ENCODE data around the gene SNAP25. TPM values are rescaled to one million over a fixed set of nuclear protein-coding genes. Genes with fewer than 3 reads are reported as not detected.

The SNAP25 gene
- total RNA-seq: 1 to 10 TPM; 2.1 to 10.0 TPM

DNA sequence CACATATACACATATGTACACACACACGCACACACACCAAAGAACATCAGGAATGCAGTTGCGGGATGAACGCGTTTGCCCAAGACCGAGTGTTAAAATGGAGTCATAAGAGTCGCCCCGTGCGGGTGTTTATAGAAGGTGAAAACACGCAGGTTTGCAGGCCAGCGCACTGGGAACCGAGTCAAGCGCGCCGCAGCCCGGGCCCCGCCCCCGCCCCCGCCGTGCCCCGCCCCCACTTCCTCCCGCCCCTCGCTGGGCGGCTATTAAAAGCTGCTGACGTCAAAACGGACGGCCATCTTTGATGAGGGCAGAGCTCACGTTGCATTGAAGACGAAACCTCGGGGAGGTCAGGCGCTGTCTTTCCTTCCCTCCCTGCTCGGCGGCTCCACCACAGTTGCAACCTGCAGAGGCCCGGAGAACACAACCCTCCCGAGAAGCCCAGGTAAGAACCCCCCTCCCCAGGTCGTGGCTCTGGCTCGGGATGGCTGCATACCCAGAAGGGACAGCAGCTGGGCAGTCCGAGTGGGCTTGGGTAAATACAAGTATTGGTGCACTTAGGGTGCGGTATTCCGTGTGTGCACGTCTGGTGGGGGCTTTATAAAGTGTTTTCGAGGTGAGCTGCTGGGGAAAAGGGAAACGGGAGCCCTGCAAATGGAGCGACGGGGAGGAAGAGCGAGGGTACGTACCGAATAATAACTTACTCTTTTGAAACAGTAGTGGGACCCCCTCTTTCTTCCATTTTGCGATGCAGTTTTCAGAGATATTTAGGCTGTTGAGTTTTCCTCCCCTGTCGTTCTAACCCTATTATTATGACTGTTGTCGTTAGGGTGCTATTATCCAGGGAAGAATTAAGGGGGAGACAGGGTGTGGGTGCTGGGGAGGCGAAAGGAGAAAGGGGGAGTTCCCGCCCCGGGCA lies at the start of gene SNAP25:
TSS of gene SNAP25 (plus strand) at position 295 of the 916 bp plus-strand sequence. CDS start 56,662 bp downstream, outside the sequence.
- intact Hi-C loops (cut with DNase I): loop anchor here (5.0 kb wide), 1 partner anchor 214 kb away; the partner anchor contains the start of gene MKKS
- Histone ChIP-seq H3K36me3 (no peaks in the 10 kb centered on the region), H3K27me3 (replicated peaks; ENCODE audit: insufficient read depth) (no peaks in the 10 kb centered on the region), H3K9me3 (no peaks in the 10 kb centered on the region), H3K4me3 (peak within 1 kb of the TSS; percentile 23 to 29), H3K27ac (peak within 1 kb of the TSS; percentile 86 to 88), H3K4me1 (replicated peaks) (no peaks in the 10 kb centered on the region)
- peak; percentile 55 for TF ChIP-seq POLR2AphosphoS5 (IDR thresholded peaks at IDR 0.05)
- TF ChIP-seq, protein P1, sequence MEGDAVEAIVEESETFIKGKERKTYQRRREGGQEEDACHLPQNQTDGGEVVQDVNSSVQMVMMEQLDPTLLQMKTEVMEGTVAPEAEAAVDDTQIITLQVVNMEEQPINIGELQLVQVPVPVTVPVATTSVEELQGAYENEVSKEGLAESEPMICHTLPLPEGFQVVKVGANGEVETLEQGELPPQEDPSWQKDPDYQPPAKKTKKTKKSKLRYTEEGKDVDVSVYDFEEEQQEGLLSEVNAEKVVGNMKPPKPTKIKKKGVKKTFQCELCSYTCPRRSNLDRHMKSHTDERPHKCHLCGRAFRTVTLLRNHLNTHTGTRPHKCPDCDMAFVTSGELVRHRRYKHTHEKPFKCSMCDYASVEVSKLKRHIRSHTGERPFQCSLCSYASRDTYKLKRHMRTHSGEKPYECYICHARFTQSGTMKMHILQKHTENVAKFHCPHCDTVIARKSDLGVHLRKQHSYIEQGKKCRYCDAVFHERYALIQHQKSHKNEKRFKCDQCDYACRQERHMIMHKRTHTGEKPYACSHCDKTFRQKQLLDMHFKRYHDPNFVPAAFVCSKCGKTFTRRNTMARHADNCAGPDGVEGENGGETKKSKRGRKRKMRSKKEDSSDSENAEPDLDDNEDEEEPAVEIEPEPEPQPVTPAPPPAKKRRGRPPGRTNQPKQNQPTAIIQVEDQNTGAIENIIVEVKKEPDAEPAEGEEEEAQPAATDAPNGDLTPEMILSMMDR (IDR thresholded peaks at IDR 0.05): no peak
- under 1% methylated on average over 51 of the region's 53 CpGs for WGBS
- peak; percentile 64 for DNase-seq (ENCODE audit: low spot score)

DNA sequence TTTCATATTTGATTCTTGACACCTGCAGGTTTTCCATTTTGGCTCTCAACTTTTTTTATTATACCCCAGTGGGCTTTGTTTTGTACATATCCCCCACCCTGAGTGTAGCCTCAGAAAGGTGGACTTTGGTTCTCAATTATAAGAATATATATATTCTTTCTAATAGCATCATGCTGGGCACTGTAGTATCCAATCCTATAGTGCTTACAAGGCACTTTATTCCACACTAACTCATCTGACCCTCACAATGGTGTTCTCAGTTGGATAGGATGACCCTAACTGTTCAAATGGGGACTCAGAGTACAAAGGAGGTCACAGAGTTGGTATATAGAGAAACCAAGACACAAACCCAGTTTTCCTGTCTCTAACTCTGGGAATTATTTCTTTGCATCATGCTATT lies 48.9 kb upstream of the SNAP25 start:
- Histone ChIP-seq H3K27ac (no peak overlapping the region), H3K4me3 (no peak overlapping the region), H3K36me3 (no peaks in the 10 kb centered on the region), H3K4me1 (replicated peaks) (no peaks in the 10 kb centered on the region), H3K27me3 (replicated peaks; ENCODE audit: insufficient read depth) (no peaks in the 10 kb centered on the region), H3K9me3 (no peaks in the 10 kb centered on the region)
- TF ChIP-seq, protein P1 (IDR thresholded peaks at IDR 0.05): no peak
- no peak for TF ChIP-seq POLR2AphosphoS5 (IDR thresholded peaks at IDR 0.05)
- TF ChIP-seq POLR2A (IDR thresholded peaks at IDR 0.05): no peak
- no peak for DNase-seq (ENCODE audit: low spot score)
- intact Hi-C loops (cut with DNase I): no loop called here

DNA sequence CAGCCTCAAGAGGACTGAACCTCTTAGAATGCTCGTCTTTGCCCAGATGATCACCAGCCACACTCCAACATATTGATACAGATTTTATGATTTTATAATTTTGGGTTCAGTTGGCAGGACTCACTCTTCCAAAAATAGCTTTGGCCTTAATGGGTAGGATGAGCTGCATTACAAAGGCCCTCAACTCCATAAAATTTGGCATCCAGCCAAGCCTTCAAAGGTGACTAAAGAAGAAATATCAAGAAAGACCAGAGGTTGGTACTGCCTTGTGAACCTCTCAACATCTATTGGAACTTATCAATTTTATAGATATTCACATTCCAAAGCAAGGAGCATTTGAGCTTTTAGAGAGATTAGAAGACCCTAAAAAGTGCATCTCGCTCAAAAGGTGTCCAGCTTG lies 48.4 kb upstream of the SNAP25 start:
- TF ChIP-seq POLR2AphosphoS5 (IDR thresholded peaks at IDR 0.05): no peak
- intact Hi-C loops (cut with DNase I): no loop called here
- Histone ChIP-seq H3K4me3 (no peak overlapping the region), H3K4me1 (replicated peaks) (no peaks in the 10 kb centered on the region), H3K36me3 (no peaks in the 10 kb centered on the region), H3K9me3 (no peaks in the 10 kb centered on the region), H3K27ac (no peak overlapping the region), H3K27me3 (replicated peaks; ENCODE audit: insufficient read depth) (no peaks in the 10 kb centered on the region)
- 91% methylated on average over 2 of the region's 2 CpGs for WGBS
- no peak for DNase-seq (ENCODE audit: low spot score)

DNA sequence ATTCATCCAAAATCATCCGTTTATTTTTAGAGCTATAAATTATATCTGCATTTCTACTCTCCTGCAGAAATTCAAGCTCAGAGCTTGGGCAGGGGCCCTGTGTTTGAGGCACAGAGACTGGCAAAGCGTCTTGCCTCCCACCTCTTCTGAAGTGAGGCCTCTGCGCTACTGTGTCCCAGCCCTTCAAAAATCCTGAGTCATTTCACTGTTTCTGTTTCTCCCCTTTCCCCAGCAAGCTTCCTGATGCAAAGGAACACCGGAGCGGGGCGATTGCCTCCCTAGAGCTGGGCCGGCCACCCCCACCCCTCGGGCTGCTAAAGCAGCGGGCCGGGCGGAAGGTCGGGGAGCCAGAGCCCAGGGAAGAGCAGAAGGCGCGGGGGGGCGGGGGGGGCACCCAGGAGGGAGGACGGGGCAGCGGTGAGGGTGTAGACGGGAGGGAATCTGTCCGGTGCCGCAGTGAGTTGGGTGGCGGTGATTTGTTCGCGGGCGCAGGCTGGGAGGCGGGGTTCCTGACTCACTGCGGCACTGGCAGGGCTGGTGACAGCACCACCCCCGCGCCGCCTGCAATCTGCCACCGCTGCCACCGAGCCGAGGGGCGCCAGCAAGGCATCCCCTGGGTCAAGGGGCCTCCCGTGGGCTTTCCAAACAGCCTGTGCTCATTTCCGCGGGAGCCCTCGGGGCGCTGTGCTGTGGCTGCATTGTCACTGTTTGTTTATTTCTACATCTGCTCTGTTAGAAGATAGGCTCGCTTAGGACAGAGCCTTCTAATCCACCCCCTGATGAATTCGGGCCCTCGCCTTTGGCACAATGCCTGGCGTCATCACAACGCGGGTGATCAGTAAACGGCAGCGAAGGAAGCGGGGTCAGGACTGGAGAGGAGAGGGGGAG lies 46.5 kb upstream of the SNAP25 start:
- Histone ChIP-seq H3K4me1 (replicated peaks) (no peaks in the 10 kb centered on the region), H3K4me3 (peak overlapping the region; percentile 28 to 41), H3K36me3 (no peaks in the 10 kb centered on the region), H3K27me3 (replicated peaks; ENCODE audit: insufficient read depth) (no peaks in the 10 kb centered on the region), H3K9me3 (no peaks in the 10 kb centered on the region), H3K27ac (peak overlapping the region; percentile 46 to 54)
- peak; percentile 38 for DNase-seq (ENCODE audit: low spot score)
- intact Hi-C loops (cut with DNase I): no loop called here
- 3% methylated on average over 46 of the region's 47 CpGs for WGBS
- TF ChIP-seq POLR2A (IDR thresholded peaks at IDR 0.05): no peak
- TF ChIP-seq POLR2AphosphoS5 (IDR thresholded peaks at IDR 0.05): peak; percentile 8

DNA sequence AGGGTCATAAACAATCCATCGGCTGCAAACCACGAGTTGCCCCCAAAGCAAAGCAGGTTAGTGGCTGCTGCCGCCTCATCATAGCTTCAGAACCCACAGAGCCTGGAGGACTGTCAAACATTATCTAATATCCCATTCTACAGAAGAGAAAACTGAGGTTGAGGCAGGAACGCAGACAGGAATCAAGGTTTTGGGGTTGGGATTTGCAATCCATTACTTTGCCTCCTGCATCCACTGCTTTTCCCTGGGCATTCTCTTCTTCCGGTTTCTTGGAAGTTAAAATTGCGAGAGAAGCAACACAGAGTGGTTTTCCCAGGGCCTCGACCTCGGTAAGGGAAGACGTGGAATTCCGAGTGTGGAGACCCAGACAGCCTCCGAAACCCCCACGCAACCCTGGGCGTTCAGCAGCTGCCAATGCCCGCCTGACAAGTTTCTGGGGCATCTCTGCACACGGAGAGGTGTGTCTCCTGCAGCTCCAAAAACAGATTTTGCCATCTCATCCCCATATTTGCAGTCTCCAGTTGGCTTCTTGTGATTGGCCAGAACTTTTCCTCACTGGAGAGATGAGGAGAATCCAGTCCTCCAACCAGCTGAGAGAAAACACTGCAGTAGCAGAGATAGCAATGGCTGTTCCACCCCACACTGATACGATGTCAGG lies 45.5 kb upstream of the SNAP25 start:
- Histone ChIP-seq H3K36me3 (no peaks in the 10 kb centered on the region), H3K27me3 (replicated peaks; ENCODE audit: insufficient read depth) (no peaks in the 10 kb centered on the region), H3K4me1 (replicated peaks) (no peaks in the 10 kb centered on the region), H3K4me3 (no peak overlapping the region), H3K9me3 (no peaks in the 10 kb centered on the region), H3K27ac (no peak overlapping the region)
- TF ChIP-seq POLR2AphosphoS5 (IDR thresholded peaks at IDR 0.05) (no peak), POLR2A (IDR thresholded peaks at IDR 0.05) (no peak)
- TF ChIP-seq, protein P1 (IDR thresholded peaks at IDR 0.05): no peak
- 88% methylated on average over 16 of the region's 16 CpGs for WGBS
- no peak for DNase-seq (ENCODE audit: low spot score)
- intact Hi-C loops (cut with DNase I): no loop called here
